HG02610 (cell line): ENCODE results near the gene AKR1C8.
"Not testable (repeated sequence)": the region's sequence is repeated elsewhere in the genome, so short reads cannot be mapped to it uniquely, and the experiment has no call there.

ENCODE experiments used
- ATAC-seq: cut with Tn5 transposase; IDR thresholded peaks from one replicate; pipeline ENCODE4 v1.9.1; 2021; ENCODE audit warnings: mild to moderate bottlenecking, moderate library complexity; ENCODE audit not compliant: unreplicated experiment

The AKR1C8 gene

DNA sequence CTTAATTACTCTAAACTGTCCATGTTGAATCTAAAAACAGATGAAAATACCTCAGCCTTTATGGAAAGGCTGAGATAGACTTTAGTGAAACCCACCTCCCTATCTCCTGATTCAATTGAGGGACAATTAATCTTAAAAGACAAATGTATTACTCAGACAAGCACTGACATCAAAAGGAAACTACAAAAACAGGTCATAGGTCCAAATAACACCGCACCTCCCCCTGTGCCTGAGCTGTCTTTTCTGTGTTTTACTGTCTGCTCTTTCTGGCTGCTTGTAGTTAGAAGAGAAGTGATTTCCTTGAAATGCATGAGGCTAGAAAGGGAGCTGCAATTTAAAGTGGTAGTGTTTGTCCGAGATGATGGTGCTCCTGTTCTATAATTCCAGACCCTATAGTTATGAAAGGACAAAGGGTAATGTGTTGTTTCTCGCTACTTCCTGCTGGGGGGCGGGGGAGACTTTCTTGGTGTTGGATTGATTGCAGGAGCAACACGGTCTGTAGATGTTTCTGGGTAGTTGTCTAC is 16.0 kb downstream of the AKR1C8 start:
- no peak for ATAC-seq

DNA sequence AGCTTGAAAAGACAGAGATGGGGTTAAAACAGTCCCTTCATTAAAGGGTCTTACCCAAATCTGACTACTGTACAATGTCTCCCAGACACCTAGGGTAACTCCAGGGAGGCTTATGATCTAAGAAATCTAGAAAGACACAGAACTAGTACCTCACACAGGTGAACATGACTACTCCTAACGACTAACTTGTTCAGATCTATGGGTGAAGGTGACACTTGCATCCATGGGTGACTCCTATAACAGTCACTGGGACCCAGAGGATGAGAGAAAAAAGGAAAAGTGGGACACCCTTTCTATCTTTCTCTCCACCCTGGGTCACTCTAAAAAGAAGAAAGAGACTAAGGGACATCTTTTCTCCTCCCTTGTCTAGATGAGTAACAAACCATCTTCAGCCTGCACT is 19.2 kb downstream of the AKR1C8 start:
- no peak for ATAC-seq

DNA sequence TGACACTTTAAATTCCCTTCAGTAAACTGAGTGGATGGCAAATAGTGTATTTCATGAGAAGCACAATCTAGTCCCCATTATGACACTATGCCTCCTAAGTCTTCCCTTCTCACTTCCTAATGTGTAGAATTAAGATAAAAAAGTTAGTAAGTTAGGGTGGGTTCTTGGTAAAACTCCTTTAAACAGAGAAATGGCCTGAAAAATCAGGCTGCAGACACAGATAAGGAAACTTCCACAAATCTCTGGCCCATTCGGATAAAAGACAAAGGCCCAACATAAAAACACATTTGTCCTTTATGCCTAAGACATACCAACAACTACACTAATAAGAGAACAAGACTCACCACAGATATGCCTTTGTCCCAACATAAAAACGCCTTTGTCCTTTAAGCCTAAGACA is 21.5 kb downstream of the AKR1C8 start:
- no peak for ATAC-seq

DNA sequence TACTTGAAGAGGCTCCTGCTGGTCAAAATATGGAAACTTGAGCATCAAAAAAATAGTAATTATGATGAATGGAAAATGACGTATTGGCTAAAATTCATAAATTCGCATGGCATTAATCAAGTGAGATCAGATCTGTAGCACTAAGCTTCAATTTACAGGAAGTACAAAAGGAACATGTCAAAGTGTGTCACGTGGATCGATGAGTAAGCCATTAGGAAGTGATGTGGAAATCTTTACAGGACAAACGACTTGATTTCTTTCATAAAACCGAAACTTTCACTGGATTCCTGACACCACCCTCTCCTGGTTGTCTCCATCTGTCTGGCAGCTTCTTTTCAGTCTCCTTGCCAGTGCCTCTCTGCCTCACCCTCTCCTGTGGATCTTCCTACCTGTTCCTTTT is 25.8 kb downstream of the AKR1C8 start:
- no peak for ATAC-seq

DNA sequence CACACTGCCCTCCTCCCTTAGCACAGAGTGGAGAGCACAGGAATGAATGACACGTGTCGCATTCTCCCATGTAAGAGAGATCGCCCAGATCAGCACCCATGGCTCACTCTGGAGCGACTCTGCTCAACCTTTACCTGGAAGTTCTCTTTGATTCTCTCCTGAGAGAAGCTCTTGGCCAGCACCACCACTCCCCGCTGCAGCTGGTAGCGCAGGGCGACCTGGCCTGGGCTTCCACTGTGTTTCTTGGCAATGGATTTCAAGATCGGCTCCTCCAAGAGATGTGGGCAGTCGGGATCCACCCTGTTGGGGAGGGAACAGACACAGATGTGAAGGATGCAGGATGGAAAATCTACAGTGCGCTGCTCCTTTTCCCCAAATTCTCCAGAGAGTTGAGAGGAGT is 27.4 kb downstream of the AKR1C8 start:
- ATAC-seq, result no peak

DNA sequence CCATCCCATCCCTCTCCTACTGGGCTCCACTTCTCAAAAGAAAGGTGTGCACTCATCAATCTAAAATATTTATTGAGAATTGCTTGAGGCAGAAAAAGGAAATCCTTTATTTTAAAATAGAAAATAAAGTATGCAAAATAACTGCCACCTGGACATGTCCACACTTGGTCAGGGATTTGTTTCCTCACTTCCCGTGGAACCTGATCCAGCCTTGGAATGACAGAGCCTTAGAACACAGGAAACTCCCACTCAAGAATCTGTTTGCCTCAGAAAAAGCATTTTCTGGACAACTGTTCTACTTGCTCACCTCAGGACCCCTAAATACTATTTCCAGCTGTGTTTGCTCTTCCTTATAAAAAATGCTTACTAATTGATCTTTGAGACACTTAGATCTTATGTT is 29.0 kb downstream of the AKR1C8 start:
- ATAC-seq, result no peak

DNA sequence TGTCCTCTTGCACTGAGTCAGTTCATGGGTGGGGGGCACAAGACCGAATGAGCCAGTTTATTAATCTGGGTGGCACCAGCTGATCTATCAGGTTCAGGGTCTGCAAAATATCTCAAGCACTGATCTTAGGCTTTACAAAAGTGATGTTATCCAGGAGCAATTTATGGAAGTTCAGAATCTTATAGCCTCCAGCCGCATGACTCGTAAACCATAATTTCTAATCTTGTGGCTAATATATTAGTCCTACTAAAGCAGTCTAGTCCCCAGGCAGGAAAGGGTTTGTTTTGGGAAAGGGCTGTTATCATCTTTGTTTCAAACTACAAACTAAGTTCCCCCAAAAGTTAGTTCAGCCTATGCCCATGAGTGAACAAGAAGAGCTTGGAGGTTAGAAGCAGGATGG is 33.9 kb downstream of the AKR1C8 start:
- no peak for ATAC-seq

DNA sequence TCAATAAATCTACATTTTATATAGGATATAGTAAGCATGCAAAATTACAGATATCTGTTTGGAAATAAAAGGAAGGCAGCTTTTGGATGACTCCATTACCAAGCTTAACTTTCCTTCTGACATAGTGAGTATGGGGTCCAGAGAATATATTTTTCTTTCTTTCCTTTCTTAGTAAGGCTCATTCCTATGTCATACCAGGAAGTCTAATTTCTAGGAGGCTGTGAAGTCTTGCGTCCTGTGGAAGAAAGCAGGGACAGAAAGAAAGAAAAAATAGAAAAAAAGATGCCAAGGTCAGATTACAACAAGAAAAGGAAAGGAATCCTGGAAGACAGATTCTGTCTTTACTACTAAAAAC is 36.3 kb downstream of the AKR1C8 start:
- ATAC-seq, result no peak

DNA sequence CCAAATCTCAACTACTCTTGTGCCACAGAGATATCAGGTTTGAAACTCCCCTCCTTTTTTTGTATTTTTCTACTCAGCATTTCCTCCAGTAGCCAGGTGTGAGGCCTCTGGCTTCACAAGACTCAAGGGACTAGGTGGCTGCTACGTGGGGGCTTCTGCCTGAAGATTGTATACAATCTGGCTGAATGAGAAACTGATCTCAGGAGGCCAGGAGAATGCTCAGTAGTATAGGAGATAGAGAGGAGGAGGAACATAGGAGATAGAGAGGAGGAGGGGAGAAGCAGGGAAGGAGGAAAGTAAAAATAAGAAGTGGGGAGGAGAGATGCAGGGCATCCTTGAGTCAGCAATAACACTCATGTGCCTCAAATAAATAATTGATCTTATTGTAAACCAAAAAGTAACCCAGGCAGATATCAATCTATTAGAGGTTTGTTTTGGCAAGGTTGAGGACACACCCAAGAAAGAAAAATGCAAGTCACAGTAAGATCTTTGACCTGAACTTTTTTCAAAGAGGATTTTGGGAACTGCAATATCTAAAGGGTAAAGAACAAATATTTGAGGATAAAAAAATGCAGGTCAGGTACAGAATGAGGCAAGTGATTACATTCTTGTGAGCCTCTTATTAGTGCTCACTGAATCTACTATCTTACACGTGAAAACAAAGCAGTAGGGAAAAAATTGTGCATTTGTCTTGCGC is 36.8 kb downstream of the AKR1C8 start:
- ATAC-seq, result no peak

DNA sequence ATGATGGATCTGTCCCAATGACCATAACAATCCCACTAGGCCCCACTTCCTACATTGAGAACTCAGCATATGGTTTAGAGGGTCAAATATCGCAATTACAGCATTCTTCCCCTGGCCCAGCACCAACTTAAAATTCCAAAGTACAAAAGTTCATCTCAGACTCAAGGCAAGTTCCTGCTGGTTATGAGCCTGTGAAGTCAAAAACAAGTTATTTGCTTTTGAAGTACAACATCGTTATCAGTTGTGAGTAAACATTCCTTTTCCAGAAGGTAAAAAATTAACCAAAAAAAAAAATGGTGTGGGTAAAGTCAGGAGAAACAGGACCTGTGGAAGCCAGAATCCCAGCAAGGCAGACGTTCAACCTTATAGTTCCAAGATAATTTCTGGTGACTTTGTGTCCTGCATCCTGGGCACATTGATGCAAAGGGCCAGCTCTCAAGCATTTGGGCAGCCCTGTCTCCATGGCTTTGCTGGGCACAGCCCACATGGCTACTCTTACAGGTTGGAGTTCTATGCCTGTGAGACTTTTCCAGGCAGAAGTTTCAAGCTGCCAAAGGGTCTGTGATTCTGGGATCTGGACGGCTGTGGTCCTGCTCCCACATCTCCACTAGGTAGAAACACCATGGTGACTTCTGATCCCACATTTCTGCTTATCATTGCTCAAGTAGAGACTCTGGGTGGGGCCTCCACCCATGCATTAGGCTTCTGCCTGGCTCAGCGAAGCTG is 37.5 kb downstream of the AKR1C8 start:
- no peak for ATAC-seq

DNA sequence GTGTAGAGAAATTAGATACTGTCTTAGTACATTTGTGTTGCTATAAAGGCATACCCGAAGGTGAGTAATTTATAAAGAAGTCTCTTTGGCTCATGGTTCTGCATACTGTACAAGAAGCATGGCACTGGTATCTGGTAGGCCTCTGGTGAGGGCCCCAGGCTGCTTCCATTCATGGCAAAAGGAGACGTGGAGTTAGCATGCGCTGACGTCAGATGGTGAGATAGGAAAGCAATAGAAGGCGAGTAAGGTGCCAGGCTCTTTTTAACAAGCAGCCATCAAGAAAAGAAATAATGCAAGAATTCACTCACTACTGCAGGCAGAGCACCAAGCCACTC is 38.1 kb downstream of the AKR1C8 start:
- no peak for ATAC-seq

DNA sequence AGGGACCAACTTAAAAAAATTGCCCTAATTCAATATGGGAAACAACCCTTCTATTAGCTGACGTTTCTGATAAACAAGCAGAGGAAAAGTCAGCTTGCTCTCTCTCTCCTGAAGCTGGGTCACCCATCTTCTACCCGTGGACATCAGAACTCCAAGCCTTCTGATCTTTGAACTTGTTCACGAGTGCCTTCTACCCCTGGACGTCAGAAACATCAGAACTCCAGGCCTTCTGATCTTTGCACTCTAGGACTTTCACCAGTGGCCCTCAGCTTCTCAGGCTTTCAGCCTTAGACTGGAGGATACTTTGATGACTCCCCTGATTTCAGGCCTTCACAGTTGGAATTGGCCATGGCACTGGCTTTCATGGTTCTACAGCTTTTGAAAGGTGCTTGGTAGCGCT is 41.8 kb downstream of the AKR1C8 start:
- no peak for ATAC-seq

DNA sequence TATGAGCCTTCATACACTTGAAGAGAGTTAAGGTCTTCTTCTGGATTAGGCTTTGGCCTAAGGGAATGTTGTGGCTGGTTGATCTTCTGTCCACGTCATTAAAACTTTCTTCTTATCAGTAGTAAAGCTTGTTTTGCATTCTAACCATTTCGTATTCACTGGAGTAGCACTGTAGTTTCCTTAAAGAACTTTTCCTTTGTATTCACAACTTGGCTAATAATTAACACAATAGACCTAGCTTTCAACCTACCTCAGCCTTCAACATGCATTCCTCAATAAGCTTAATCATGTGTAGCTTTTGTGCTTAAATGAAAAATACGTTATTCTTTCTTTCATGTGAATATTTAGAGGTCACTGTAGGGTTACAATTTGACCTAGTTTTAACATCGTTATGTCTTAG is 42.8 kb downstream of the AKR1C8 start:
- ATAC-seq, result no peak

DNA sequence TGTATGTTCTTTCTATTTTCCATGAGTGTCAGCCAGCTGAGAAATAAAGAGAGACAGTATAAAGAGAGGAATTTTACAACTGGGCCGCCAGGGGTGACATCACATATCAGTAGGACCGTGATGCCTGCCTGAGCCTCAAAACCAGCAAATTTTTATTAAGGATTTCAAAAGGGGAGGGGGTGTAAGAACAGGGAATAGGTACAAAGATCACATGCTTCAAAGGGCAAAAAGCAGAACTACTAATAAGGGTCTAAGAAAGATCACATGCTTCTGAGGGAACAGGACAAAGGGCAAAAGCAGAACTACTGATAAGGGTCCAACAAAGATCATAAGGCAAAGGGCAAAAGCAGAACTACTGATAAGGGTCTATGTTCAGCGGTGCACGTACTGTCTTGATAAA is 47.3 kb downstream of the AKR1C8 start:
- ATAC-seq, result not testable (repeated sequence)

DNA sequence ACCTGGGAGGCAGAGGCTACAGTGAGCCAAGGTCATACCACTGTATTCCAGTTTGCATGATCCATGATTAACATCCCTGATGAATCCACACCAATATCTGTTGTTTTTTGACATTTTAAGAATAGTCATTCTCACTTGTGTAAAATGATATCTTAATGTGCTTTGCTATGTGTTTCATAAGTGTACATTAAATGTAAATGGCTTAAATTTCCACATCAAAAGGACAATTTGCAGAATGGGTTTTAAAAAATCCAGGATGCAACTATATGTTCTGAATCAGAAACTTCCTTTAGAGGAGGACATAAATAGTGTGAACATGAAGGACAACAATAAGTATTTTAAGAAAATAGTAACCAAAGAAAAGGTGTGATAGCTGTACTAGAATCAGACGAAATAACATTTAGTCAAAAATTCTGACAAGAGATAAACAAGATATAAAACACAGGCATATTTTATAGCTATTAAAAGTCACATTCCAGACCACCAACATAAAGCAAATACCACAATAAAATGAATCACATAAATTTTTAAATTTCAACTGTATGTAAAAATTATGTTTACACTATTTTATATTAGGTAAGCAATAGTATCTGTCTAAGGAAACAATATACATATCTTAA is 48.4 kb downstream of the AKR1C8 start:
- no peak for ATAC-seq

DNA sequence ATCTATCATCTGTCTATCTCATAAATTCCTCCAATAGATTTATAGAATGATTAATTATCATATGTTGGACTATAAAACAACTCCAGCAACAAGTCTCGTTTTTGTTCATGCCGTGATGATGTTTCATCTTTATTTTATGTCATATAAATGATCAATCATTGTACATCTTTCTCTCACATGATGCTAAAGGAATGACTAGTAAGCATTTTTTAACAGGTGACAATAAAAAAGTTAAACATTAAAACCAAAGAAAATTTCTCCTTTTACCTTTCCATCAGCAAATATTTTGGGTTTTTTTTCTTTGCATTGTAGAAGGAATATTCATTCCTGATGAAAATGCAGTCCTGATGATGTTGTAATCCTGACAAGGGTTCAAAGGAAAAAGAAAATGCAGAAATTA is 49.4 kb downstream of the AKR1C8 start:
- ATAC-seq, result no peak

DNA sequence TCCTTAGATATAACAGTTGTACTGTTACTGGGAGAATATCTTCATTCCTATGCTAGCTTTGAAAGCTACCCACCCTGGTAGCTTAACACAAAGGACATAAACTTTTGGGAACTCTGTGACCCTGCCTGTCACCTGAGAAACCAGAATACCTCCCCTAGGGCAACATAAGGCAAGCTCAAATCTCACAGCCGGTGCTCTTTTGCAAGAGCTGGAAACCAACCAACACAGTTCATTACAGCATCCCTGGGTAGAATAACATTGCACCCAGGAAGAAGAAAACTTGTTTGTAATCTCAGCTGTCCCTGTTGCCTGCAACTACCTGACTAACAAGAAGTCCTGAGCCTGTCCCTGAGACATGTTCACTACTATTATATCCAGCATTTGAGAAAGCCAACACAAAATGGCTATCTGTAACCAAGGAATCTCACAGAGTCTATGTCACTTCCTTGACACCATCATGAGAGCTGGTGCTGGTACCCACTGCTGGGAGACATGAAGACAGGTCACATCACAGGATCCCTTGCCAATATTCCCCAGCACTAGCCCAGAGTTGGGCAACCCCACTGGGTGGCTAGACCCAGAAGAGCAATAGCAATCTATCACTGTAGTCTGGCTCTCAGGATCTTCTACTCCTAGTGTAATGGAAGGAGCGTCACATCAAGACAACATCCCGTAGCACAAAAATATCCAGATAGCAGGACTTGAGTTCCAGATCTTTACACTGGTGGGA is 59.5 kb downstream of the AKR1C8 start:
- ATAC-seq, result no peak

DNA sequence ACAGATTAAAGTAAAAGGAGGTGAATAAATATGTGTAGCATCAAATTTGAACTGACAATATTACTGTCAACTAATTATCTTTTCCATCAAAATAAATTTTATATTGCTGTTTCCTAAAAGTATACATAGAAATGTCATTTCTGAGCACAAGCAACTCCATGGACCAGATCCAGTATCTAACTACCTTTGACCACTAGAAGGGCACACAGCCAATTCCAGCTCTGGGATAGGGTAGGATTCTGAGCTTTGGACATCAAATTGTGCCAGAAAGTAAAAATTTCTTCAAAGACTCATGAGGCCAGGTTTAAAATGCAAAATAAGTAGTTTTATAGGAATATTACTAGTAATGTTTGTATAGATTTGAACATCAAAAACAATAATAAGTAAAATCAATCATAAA is 61.1 kb downstream of the AKR1C8 start:
- no peak for ATAC-seq

DNA sequence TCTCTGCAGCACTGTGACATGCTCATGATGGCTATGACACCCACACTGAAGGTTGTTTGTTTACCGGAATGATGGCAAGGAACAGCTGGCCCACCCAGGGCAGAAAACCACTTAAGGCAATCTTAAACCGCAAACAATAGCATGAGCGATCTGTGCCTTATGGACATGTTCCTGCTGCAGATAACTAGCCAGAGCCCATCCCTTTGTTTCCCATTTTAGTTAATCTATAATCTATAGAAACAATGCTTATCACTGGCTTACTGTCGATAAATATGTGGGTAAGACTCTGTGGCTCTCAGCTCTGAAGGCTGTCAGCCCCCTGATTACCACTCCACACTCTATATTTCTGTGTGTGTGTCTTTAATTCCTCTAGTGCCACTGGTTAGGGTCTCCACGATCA is 65.0 kb downstream of the AKR1C8 start:
- ATAC-seq, result not testable (repeated sequence)

DNA sequence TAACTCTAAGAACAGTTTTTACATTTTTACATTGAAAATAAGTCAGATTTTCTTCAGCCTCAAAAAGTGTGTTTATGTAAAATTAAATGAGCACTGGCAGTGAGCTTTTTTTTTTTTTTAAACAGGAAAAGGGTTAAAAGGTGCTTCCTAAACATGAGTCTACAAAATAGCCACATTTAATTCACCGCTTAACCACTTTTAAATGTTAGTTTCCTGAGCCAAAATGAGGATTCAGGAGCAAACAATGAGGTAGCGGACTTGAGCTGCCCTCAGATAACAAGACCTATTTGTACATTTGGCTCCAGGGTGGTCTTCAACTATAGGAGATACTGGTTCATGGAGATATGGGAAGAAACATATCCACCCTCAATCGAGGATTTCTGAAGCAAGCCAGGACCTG is 67.9 kb downstream of the AKR1C8 start:
- ATAC-seq, result no peak

DNA sequence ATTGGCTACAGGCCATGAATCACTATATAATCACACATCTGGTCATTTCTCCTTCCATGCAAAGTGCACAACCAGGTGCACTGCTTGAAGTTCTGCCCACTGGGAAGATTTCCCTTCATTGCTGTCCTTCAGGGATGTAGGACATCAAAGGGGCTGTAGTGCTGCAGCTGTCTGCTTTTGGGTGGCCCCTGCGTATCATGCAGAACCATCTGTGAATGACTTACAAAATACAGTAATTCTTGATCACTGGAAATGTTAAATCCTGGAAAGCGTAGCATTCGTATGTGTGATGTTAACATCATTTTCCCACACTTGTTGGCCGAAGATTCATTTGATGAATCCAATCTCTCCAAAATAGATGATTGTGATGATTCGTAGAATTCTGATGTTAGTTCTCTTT is 68.3 kb downstream of the AKR1C8 start:
- no peak for ATAC-seq

DNA sequence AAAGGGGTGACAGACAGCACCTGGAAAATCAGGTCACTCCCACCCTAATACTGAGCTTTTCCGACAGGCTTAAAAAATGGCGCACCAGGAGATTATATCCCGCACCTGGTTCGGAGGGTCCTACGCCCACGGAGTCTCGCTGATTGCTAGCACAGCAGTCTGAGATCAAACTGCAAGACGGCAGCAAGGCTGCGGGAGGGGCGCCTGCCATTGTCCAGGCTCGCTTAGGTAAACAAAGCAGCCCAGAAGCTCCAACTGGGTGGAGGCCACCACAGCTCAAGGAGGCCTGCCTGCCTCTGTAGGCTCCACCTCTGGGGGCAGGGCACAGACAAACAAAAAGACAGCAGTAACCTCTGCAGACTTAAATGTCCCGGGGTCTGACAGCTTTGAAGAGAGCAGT is 75.1 kb downstream of the AKR1C8 start:
- ATAC-seq, result not testable (repeated sequence)
